ENCODE results near the gene NTNG1.
A peak's percentile ranks its signal among the peaks of the same experiment; 100 is the strongest.

Gene NTNG1

GRCh38 chr1:107328087-107328486 is 187.2 kb downstream of the NTNG1 start:
- DNase-seq (ENCODE audit: low read depth): no peak

DNA sequence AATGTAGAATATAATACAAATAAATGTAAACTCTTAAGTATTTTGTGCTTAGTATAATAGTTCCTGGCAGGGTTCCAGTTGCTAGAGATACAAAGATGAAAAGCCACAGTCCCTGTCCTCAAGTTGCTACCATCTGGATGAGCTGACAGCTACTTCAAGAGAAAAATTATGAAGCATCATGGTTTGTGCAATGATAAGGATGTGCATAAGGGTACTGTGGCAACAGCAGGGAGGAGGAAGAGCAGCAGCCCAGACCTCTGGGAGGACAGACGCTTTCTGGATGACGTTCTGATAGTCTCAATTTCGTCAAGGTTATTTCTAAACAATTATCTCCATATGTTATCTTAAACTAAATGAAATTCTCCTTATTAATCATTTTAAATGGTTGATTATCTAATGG is 198.9 kb downstream of the NTNG1 start:
- no peak for DNase-seq (ENCODE audit: low read depth)

DNA sequence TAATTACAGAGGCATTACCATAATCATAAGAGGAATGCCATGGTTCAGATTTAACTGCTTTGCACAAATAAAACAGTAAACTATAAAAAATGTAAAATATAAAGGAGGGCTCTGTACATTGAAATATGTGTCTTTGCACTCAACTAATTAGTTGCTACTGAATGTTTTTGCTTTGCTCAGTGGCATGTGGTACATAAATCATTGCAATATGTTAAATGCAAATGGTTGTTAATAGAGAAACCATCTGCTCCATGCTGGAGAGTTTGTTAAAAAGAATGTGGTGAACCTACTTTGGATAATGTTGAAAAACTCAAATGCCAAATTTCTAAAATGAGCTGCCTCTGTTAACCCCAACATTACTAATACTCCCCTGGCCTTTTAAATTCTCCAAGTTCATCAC is 201.5 kb downstream of the NTNG1 start:
- DNase-seq (ENCODE audit: low read depth): no peak

GRCh38 chr1:107342768-107343167 is 201.9 kb downstream of the NTNG1 start:
- DNase-seq (ENCODE audit: low read depth): no peak

GRCh38 chr1:107343601-107344000 is 202.8 kb downstream of the NTNG1 start:
- no peak for DNase-seq (ENCODE audit: low read depth)

DNA sequence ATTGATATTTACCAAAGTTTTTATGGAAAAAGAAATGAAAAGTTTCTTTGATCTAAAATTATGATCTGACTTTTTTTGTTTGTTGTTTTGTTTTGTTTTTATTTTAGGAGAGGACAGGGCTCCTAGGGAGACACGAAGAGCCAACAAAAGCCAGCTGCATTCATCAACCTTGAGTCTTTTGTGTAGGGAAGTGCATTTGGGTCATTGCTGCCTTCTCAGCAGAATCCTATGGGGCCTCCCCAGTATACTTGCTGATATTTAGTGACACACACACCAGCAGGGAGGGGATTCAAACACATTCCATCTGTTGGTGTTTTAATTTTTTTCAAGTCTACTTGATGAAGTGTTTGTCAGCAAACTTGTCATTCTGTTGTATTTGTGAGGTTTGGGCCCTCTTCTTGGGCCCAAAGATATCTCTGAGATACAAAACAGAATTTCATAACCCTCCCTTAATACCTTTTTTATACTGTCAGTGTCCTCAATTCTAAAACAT is 203.5 kb downstream of the NTNG1 start:
- no peak for DNase-seq (ENCODE audit: low read depth)

DNA sequence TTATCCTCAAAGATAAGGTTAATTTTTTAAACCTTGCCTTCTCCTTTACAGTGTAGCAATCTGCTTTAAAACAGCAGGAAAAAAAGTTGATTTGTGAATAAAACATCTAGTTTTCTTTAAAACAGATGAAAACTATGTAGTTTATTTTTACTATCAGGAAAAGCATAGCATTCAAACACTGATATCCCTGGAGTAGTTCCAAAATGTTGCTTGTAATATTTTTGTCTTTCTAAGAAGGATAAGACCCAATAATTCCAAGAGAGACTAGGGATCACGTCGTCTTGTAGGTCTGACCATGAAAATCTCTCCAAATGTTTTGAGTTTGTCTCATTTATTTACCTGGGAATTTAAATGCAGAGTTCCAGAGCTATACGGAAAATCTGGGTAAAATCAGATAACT is 204.0 kb downstream of the NTNG1 start:
- no peak for DNase-seq (ENCODE audit: low read depth)

GRCh38 chr1:107352850-107353249 is 212.0 kb downstream of the NTNG1 start:
- DNase-seq (ENCODE audit: low read depth): no peak

GRCh38 chr1:107357376-107357775 is 216.5 kb downstream of the NTNG1 start:
- DNase-seq (ENCODE audit: low read depth): no peak

- no peak for DNase-seq (ENCODE audit: low read depth)
Observed at GRCh38 chr1:107358619-107359327, 217.9 kb downstream of the NTNG1 start.

GRCh38 chr1:107359472-107360241 is 218.8 kb downstream of the NTNG1 start:
- no peak for DNase-seq (ENCODE audit: low read depth)

DNA sequence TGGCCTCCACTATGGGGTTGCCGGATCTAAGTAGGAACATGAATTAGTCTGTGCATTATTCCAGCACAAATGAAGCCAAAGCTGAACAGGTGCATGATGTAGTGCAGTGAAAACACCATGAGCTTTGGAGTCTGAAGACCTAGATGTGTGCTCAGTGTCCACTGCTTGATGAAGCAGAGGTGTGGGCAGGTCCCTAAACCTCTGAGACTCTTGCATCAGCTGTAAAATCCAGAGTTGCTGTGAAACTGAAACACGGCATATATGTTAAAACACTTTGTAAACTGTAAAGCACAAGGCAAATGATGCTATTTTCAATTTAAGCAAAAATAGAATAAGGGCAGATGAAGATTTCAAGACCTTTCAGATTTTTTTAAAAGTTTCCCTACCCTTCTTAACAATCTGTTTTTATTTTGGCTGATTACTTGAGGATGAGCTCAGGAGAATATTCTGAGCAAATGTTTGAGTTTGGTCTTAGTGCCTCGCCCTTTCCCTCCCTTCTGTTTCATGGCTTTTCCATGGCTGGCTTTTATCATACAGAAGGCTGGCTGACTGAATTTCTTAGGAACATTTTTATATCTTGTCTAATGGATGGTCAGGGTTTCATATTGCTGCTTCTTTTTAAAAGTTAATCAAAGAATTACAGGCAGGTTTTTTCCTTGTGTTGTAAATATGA is 221.8 kb downstream of the NTNG1 start:
- no peak for DNase-seq (ENCODE audit: low read depth)

- DNase-seq (ENCODE audit: low read depth): no peak
Observed at GRCh38 chr1:107363154-107363553, 222.3 kb downstream of the NTNG1 start.

DNA sequence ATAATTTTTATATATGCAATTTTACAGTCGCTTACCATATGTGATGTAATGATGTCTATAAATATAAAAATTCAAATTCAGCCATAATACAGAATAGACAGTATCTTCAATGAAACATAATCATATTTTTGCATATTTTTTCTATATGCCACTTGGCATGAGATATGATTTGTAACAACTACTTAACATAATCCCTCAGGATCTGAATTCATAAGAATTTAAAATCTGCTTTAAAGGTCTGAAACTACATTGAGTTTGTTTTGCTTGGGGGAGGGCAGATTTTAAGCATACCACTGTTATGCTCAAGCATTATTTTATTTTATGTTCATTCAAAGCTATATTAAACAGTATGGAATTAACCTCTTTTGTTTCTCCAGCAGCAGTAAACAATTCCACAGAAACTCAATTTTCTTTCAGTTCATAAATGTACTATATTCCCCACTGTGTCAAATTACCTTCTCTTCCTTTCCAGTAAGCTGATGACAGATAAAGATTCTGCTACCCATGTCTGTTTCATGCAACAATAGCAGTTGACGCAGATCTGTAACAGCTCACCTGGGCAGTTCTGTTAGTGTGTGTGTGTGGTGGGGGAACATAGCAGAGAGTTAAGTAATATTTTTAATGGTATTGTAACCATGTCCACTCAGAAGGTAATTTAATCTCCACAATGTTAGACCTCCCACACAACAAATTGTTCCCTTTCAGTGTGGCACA is 224.8 kb downstream of the NTNG1 start:
- no peak for DNase-seq (ENCODE audit: low read depth)

DNA sequence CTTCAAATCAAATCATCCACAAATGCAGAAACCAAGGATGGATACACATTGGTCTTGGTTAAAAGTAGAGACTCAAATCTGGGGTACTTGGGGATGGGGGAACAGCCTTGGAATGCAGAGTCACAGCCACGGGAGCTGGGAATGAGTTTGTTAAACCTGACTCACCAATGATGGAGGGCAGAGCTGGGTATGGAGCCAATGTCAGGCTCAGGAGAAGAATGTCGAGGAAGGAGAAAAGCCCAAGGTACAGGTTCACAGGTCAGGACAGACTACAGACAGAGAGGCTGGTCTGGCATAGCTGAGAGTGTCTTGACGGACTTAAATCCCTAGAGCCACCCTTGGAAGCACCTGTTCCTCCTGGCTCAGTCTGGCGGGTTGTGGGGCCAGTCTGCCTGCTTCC is 237.6 kb downstream of the NTNG1 start:
- no peak for DNase-seq (ENCODE audit: low read depth)

DNA sequence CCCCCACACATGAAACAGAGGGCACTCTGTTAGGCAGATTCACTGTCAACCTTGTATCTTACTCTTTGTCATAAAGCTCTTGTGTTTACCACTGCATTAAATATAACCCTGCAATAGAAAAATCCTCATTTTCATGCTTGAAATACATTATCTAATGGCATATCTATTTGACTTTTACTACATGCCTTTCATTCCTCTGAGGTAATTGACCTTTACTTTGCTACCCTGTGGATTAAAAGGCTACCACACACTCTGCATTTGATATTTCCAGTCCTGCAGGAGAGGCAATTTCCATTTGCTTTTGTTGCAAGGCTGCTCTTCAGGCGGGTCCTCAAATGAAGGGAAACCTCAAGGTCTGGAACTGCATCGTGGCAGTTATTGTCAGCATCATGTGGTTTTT is 238.0 kb downstream of the NTNG1 start:
- DNase-seq (ENCODE audit: low read depth): no peak

GRCh38 chr1:107379826-107380225 is 239.0 kb downstream of the NTNG1 start:
- DNase-seq (ENCODE audit: low read depth): no peak

GRCh38 chr1:107389410-107390396 is 248.9 kb downstream of the NTNG1 start:
- DNase-seq (ENCODE audit: low read depth): peak; percentile 10

GRCh38 chr1:107394301-107394700 is 253.5 kb downstream of the NTNG1 start:
- no peak for DNase-seq (ENCODE audit: low read depth)

GRCh38 chr1:107401704-107402103 is 260.9 kb downstream of the NTNG1 start:
- no peak for DNase-seq (ENCODE audit: low read depth)

- DNase-seq (ENCODE audit: low read depth): peak; percentile 32
Observed at GRCh38 chr1:107404756-107405155, 263.9 kb downstream of the NTNG1 start.
